ENCODE results near the gene TTC9. TPM values are rescaled to one million over a fixed set of nuclear protein-coding genes. Genes with fewer than 3 reads are reported as not detected.

Gene TTC9
- total and polyA plus RNA-seq, 2 donors (not counting 1 experiment from before 2014, with no cell fraction given) = 1.9 to 4.3 TPM

- Histone ChIP-seq H3K4me2 (ENCODE audit: extremely low read depth, insufficient read depth, low read length) (no peak overlapping the region), H3K27ac (ENCODE audit: insufficient read depth, low read length) (no peak overlapping the region), H3K9me3 (ENCODE audit: control insufficient read depth, insufficient read depth, low read depth, low read length) (no peaks in the 10 kb centered on the region), H4K20me1 (ENCODE audit: control insufficient read depth, extremely low read depth, insufficient read depth, low read length) (no peaks in the 10 kb centered on the region), H3K4me3 (replicated peaks in 1 of 4; ENCODE audit: control extremely low read depth in 1 of 4, insufficient read depth in 1 of 4, low read depth in 3 of 4, low read length in 4 of 4) (no peak overlapping the region), H3K79me2 (ENCODE audit: control insufficient read depth, insufficient read depth, low read length) (no peaks in the 10 kb centered on the region), H2AFZ (ENCODE audit: low read length) (no peak overlapping the region), H3K27me3 (ENCODE audit: control insufficient read depth, insufficient read depth, low read length) (peaks cover 2% of the 10 kb centered on the region), H3K36me3 (ENCODE audit: control insufficient read depth, insufficient read depth, low read length) (no peaks in the 10 kb centered on the region), H3K4me1 (ENCODE audit: control insufficient read depth, extremely low read depth, insufficient read depth, low read length) (no peaks in the 10 kb centered on the region), H3K9ac (ENCODE audit: insufficient read depth, low read length) (no peak overlapping the region)
- peak in 1 of 2 donors; percentile 50 for DNase-seq (ENCODE audit: low read depth in 2 of 2)
- TF ChIP-seq, protein P1, sequence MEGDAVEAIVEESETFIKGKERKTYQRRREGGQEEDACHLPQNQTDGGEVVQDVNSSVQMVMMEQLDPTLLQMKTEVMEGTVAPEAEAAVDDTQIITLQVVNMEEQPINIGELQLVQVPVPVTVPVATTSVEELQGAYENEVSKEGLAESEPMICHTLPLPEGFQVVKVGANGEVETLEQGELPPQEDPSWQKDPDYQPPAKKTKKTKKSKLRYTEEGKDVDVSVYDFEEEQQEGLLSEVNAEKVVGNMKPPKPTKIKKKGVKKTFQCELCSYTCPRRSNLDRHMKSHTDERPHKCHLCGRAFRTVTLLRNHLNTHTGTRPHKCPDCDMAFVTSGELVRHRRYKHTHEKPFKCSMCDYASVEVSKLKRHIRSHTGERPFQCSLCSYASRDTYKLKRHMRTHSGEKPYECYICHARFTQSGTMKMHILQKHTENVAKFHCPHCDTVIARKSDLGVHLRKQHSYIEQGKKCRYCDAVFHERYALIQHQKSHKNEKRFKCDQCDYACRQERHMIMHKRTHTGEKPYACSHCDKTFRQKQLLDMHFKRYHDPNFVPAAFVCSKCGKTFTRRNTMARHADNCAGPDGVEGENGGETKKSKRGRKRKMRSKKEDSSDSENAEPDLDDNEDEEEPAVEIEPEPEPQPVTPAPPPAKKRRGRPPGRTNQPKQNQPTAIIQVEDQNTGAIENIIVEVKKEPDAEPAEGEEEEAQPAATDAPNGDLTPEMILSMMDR (conservative IDR thresholded peaks at IDR 0.05 in 1 of 2, IDR thresholded peaks at IDR 0.05 in 1 of 2; ENCODE audit: low read depth in 1 of 2, low read length in 2 of 2) = no peak
- no peak for TF ChIP-seq EZH2 (IDR thresholded peaks at IDR 0.05; ENCODE audit: low read length, missing control alignments)
Measured at GRCh38 chr14:70685474-70686197, 43.9 kb downstream of the TTC9 start.

DNA sequence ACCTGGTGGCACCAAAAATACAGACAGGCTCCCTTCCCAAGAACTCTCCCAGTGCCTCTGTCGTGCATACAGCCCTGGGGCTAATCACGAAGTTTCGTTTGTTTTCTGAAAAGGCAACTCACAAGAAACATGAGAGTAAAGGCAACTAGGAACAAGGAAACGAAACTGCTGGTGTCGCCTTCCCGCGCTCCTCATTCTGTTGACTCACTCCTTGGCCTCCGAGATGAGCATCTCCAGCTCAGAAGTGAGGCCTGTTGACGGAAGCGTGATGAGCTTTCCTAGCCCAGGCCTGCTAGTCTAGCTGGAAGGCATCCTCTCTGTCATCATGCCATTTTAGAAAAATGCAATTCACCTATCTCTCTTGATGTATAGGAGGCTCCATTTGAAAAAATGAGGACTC, 50.5 kb downstream of the TTC9 start:
- Histone ChIP-seq H3K4me1 (ENCODE audit: control insufficient read depth, extremely low read depth, insufficient read depth, low read length) (no peaks in the 10 kb centered on the region), H3K4me3 (replicated peaks in 1 of 4; ENCODE audit: control extremely low read depth in 1 of 4, insufficient read depth in 1 of 4, low read depth in 3 of 4, low read length in 4 of 4) (no peak overlapping the region), H3K4me2 (ENCODE audit: extremely low read depth, insufficient read depth, low read length) (no peak overlapping the region), H4K20me1 (ENCODE audit: control insufficient read depth, extremely low read depth, insufficient read depth, low read length) (no peaks in the 10 kb centered on the region), H3K79me2 (ENCODE audit: control insufficient read depth, insufficient read depth, low read length) (no peaks in the 10 kb centered on the region), H3K9ac (ENCODE audit: insufficient read depth, low read length) (no peak overlapping the region), H2AFZ (ENCODE audit: low read length) (no peak overlapping the region), H3K27me3 (ENCODE audit: control insufficient read depth, insufficient read depth, low read length) (no peaks in the 10 kb centered on the region), H3K36me3 (ENCODE audit: control insufficient read depth, insufficient read depth, low read length) (no peaks in the 10 kb centered on the region), H3K27ac (ENCODE audit: insufficient read depth, low read length) (no peak overlapping the region), H3K9me3 (ENCODE audit: control insufficient read depth, insufficient read depth, low read depth, low read length) (no peaks in the 10 kb centered on the region)
- DNase-seq (ENCODE audit: low read depth in 2 of 2) = no peak
- TF ChIP-seq, protein P1 (conservative IDR thresholded peaks at IDR 0.05 in 1 of 2, IDR thresholded peaks at IDR 0.05 in 1 of 2; ENCODE audit: low read depth in 1 of 2, low read length in 2 of 2) = no peak
- no peak for TF ChIP-seq EZH2 (IDR thresholded peaks at IDR 0.05; ENCODE audit: low read length, missing control alignments)

DNA sequence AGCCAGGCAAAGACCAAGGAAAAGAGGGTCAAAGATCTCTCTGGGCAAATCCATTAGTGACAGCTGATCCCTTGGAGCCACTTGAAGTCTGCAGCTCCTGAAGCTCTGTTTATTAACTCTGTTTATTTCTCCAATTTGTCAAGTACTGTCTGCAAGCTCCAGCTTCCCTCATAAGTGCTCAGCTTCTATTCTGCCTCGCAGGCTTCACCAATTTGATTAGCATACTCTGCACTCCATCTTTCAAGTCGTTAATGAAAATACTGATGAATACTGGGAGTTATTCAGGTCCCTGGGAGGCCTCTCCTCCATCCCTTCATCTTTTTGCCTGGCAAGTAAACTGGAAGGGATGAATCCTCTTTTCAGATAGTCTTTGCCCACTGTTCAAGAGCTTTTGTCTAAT, 54.3 kb downstream of the TTC9 start:
- H3K9ac ChIP-seq (ENCODE audit: insufficient read depth, low read length) = no peak overlapping the region
- H3K79me2 ChIP-seq (ENCODE audit: control insufficient read depth, insufficient read depth, low read length) = no peaks in the 10 kb centered on the region
- H3K27ac ChIP-seq (ENCODE audit: insufficient read depth, low read length) = no peak overlapping the region
- DNase-seq (ENCODE audit: low read depth in 2 of 2) = no peak
- H2AFZ ChIP-seq (ENCODE audit: low read length) = no peak overlapping the region
- H3K36me3 ChIP-seq (ENCODE audit: control insufficient read depth, insufficient read depth, low read length) = no peaks in the 10 kb centered on the region
- H3K4me1 ChIP-seq (ENCODE audit: control insufficient read depth, extremely low read depth, insufficient read depth, low read length) = peaks cover 2% of the 10 kb centered on the region
- no peak for TF ChIP-seq EZH2 (IDR thresholded peaks at IDR 0.05; ENCODE audit: low read length, missing control alignments)
- TF ChIP-seq, protein P1 (conservative IDR thresholded peaks at IDR 0.05 in 1 of 2, IDR thresholded peaks at IDR 0.05 in 1 of 2; ENCODE audit: low read depth in 1 of 2, low read length in 2 of 2) = no peak
- H3K9me3 ChIP-seq (ENCODE audit: control insufficient read depth, insufficient read depth, low read depth, low read length) = no peaks in the 10 kb centered on the region
- no peaks in the 10 kb centered on the region for H3K27me3 ChIP-seq (ENCODE audit: control insufficient read depth, insufficient read depth, low read length)
- no peak overlapping the region for H3K4me2 ChIP-seq (ENCODE audit: extremely low read depth, insufficient read depth, low read length)
- no peak overlapping the region for H3K4me3 ChIP-seq (replicated peaks in 1 of 4; ENCODE audit: control extremely low read depth in 1 of 4, insufficient read depth in 1 of 4, low read depth in 3 of 4, low read length in 4 of 4)
- H4K20me1 ChIP-seq (ENCODE audit: control insufficient read depth, extremely low read depth, insufficient read depth, low read length) = no peaks in the 10 kb centered on the region

Measured in fibroblast of lung (primary cell).